Measurements from ENCODE around the gene RBM8A.

Gene RBM8A

DNA sequence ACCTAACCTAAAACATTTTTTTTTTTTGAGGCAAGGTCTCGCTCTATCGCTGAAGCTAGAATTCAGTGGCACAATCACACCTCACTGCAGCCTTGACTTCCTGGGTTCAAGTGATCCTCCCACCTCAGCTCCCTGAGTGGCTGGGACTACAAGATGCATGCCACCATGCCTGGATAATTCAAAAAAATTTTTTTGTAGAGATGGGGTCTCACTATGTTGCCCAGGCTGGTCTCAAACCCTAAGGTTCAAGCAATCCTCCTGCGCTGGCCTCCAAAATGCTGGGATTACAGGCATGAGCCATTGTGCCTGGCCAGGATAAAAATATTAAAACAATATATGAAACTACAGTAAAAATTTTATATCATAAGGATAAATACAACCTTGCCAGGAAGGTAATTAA lies 25.6 kb upstream of the RBM8A start:
- DNase-seq (ENCODE audit: low read depth in 1 of 2, low spot score in 1 of 2), result no peak
- Histone ChIP-seq H3K27me3 (ENCODE audit: insufficient read depth, poor library complexity, severe bottlenecking) (no peaks in the 10 kb centered on the region), H3K27ac (replicated peaks) (no peak overlapping the region), H3K4me3 (replicated peaks; ENCODE audit: insufficient read depth, low read length) (no peak overlapping the region)
- TF ChIP-seq, protein P1, sequence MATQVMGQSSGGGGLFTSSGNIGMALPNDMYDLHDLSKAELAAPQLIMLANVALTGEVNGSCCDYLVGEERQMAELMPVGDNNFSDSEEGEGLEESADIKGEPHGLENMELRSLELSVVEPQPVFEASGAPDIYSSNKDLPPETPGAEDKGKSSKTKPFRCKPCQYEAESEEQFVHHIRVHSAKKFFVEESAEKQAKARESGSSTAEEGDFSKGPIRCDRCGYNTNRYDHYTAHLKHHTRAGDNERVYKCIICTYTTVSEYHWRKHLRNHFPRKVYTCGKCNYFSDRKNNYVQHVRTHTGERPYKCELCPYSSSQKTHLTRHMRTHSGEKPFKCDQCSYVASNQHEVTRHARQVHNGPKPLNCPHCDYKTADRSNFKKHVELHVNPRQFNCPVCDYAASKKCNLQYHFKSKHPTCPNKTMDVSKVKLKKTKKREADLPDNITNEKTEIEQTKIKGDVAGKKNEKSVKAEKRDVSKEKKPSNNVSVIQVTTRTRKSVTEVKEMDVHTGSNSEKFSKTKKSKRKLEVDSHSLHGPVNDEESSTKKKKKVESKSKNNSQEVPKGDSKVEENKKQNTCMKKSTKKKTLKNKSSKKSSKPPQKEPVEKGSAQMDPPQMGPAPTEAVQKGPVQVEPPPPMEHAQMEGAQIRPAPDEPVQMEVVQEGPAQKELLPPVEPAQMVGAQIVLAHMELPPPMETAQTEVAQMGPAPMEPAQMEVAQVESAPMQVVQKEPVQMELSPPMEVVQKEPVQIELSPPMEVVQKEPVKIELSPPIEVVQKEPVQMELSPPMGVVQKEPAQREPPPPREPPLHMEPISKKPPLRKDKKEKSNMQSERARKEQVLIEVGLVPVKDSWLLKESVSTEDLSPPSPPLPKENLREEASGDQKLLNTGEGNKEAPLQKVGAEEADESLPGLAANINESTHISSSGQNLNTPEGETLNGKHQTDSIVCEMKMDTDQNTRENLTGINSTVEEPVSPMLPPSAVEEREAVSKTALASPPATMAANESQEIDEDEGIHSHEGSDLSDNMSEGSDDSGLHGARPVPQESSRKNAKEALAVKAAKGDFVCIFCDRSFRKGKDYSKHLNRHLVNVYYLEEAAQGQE (IDR thresholded peaks at IDR 0.05; ENCODE audit: insufficient replicate concordance, low read depth), result no peak
- TF ChIP-seq SPI1 (IDR thresholded peaks at IDR 0.05; ENCODE audit: borderline replicate concordance, low read depth), result no peak

DNA sequence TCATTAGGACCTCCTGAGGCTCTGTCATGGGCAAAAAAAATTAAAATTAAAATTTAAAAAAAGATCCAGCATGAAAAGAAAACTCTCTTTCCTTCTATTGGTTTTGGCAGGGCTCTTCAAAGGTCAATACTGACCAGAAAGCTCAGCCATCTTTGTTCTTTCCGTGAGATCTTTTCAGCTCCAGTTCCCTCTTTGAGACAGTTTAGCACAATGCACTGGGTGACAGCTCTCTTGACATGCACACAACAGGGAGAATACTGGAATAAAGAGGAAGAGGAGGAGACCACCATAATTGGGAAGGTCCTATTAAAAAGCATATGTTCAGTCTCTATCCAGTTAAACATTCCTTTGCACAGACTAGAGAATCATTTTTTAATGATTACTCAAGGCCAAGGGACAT lies 24.2 kb upstream of the RBM8A start:
- Histone ChIP-seq H3K27ac (replicated peaks) (no peak overlapping the region), H3K27me3 (ENCODE audit: insufficient read depth, poor library complexity, severe bottlenecking) (no peaks in the 10 kb centered on the region), H3K4me3 (replicated peaks; ENCODE audit: insufficient read depth, low read length) (no peak overlapping the region)
- no peak for TF ChIP-seq GABPA (IDR thresholded peaks at IDR 0.05; ENCODE audit: low read depth)
- no peak for TF ChIP-seq POLR2AphosphoS5 (IDR thresholded peaks at IDR 0.05; ENCODE audit: low read depth)
- no peak for TF ChIP-seq SPI1 (IDR thresholded peaks at IDR 0.05; ENCODE audit: borderline replicate concordance, low read depth)
- TF ChIP-seq, protein P2, sequence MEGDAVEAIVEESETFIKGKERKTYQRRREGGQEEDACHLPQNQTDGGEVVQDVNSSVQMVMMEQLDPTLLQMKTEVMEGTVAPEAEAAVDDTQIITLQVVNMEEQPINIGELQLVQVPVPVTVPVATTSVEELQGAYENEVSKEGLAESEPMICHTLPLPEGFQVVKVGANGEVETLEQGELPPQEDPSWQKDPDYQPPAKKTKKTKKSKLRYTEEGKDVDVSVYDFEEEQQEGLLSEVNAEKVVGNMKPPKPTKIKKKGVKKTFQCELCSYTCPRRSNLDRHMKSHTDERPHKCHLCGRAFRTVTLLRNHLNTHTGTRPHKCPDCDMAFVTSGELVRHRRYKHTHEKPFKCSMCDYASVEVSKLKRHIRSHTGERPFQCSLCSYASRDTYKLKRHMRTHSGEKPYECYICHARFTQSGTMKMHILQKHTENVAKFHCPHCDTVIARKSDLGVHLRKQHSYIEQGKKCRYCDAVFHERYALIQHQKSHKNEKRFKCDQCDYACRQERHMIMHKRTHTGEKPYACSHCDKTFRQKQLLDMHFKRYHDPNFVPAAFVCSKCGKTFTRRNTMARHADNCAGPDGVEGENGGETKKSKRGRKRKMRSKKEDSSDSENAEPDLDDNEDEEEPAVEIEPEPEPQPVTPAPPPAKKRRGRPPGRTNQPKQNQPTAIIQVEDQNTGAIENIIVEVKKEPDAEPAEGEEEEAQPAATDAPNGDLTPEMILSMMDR (IDR thresholded peaks at IDR 0.05; ENCODE audit: insufficient read depth, low read length), result no peak
- TF ChIP-seq, protein P1 (IDR thresholded peaks at IDR 0.05; ENCODE audit: insufficient replicate concordance, low read depth), result no peak
- DNase-seq (ENCODE audit: low read depth in 1 of 2, low spot score in 1 of 2), result no peak

DNA sequence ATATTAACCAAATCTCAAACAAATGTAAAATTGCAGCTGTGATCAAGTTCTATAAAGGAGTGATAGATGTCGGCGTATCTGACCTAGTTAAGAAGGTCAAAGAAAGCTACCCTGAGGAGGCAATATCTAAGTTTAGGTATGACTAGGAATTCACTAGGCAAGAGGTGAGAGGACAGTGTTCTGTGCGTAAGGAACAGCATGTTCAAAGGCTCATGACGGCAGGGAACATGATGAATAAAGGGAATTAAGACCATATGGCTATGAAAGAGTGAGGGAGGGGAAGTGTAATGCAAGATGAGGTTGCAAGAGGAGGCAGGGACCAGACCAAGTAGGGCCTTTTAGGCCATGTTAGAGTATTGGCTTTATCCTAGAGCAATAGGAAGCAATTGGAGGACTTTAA lies 21.9 kb upstream of the RBM8A start:
- no peak overlapping the region for H3K4me3 ChIP-seq (replicated peaks; ENCODE audit: insufficient read depth, low read length)
- H3K27ac ChIP-seq (replicated peaks), result no peak overlapping the region
- TF ChIP-seq, protein P1 (IDR thresholded peaks at IDR 0.05; ENCODE audit: insufficient replicate concordance, low read depth), result no peak
- TF ChIP-seq GABPA (IDR thresholded peaks at IDR 0.05; ENCODE audit: low read depth), result no peak
- TF ChIP-seq, protein P2 (IDR thresholded peaks at IDR 0.05; ENCODE audit: insufficient read depth, low read length), result no peak
- no peak for TF ChIP-seq POLR2AphosphoS5 (IDR thresholded peaks at IDR 0.05; ENCODE audit: low read depth)
- TF ChIP-seq SPI1 (IDR thresholded peaks at IDR 0.05; ENCODE audit: borderline replicate concordance, low read depth), result no peak
- H3K27me3 ChIP-seq (ENCODE audit: insufficient read depth, poor library complexity, severe bottlenecking), result no peaks in the 10 kb centered on the region
- no peak for DNase-seq (ENCODE audit: low read depth in 1 of 2, low spot score in 1 of 2)

DNA sequence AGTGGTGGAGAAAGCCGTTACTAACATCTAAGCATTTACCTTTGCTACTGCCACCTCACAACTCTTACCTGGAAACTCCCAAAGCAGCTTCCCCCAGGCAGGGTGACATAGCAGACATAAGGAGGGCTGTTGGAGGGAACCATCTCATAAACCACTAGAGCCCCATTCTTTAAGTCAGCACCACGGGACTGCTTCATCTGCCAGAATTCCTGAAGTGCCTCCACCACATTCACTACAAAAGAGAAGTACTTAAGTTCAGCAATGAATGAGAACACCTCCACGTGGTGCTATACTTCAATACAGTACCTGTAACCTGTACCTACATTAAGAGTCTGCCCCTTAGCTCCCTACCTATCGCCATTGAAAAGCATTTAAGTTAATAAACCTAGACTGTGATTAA lies 20.3 kb upstream of the RBM8A start:
- Histone ChIP-seq H3K4me3 (replicated peaks; ENCODE audit: insufficient read depth, low read length) (no peak overlapping the region), H3K27me3 (ENCODE audit: insufficient read depth, poor library complexity, severe bottlenecking) (no peaks in the 10 kb centered on the region), H3K27ac (replicated peaks) (no peak overlapping the region)
- no peak for TF ChIP-seq SPI1 (IDR thresholded peaks at IDR 0.05; ENCODE audit: borderline replicate concordance, low read depth)
- TF ChIP-seq, protein P1 (IDR thresholded peaks at IDR 0.05; ENCODE audit: insufficient replicate concordance, low read depth), result no peak
- TF ChIP-seq, protein P2 (IDR thresholded peaks at IDR 0.05; ENCODE audit: insufficient read depth, low read length), result no peak
- no peak for TF ChIP-seq GABPA (IDR thresholded peaks at IDR 0.05; ENCODE audit: low read depth)
- TF ChIP-seq POLR2AphosphoS5 (IDR thresholded peaks at IDR 0.05; ENCODE audit: low read depth), result no peak
- DNase-seq (ENCODE audit: low read depth in 1 of 2, low spot score in 1 of 2), result no peak

Data from HL-60 (cell line).